ENCODE data around the gene RFTN2. TPM values are rescaled to one million over a fixed set of nuclear protein-coding genes. Genes with fewer than 3 reads are reported as not detected.

RFTN2 gene
- total RNA-seq, 1 donor, result 14.5 TPM

DNA sequence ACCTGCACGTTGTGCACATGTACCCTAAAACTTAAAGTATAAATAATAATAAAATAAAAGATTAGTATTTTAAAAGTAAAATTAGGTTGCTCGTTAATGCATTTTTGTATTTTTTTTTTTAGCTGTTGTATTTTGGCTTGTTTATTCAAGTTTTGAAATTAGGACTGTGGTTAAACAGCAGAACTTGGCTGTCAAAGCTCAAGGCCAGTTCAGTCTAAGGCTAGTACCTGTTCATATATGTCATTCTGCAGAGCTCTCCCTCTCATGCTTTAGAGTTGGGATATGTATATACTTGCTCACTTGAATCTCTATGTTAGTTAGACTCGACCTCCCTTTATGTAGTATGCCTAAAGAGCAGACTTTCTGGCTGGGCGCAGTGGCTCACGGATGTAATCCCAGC is 126.8 kb downstream of the RFTN2 start:
- no peaks in the 10 kb centered on the region for H3K4me1 ChIP-seq (ENCODE audit: insufficient read depth, low read length)
- H3K36me3 ChIP-seq (ENCODE audit: insufficient read depth, low read length), result peaks cover 31% of the 10 kb centered on the region
- H3K4me2 ChIP-seq (ENCODE audit: insufficient read depth, low read length), result no peak overlapping the region
- no peaks in the 10 kb centered on the region for H3K27me3 ChIP-seq (ENCODE audit: insufficient read depth, low read length)
- no peak for DNase-seq (ENCODE audit: insufficient read length, low spot score, missing footprints)
- H3K79me2 ChIP-seq (ENCODE audit: insufficient read depth, low read length), result peaks cover 22% of the 10 kb centered on the region
- H3K9me3 ChIP-seq (ENCODE audit: low read depth, low read length), result no peaks in the 10 kb centered on the region
- no peak overlapping the region for H2AFZ ChIP-seq (ENCODE audit: low read length)
- H3K27ac ChIP-seq (ENCODE audit: low read depth, low read length), result no peak overlapping the region
- TF ChIP-seq, protein P1, sequence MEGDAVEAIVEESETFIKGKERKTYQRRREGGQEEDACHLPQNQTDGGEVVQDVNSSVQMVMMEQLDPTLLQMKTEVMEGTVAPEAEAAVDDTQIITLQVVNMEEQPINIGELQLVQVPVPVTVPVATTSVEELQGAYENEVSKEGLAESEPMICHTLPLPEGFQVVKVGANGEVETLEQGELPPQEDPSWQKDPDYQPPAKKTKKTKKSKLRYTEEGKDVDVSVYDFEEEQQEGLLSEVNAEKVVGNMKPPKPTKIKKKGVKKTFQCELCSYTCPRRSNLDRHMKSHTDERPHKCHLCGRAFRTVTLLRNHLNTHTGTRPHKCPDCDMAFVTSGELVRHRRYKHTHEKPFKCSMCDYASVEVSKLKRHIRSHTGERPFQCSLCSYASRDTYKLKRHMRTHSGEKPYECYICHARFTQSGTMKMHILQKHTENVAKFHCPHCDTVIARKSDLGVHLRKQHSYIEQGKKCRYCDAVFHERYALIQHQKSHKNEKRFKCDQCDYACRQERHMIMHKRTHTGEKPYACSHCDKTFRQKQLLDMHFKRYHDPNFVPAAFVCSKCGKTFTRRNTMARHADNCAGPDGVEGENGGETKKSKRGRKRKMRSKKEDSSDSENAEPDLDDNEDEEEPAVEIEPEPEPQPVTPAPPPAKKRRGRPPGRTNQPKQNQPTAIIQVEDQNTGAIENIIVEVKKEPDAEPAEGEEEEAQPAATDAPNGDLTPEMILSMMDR (IDR thresholded peaks at IDR 0.05; ENCODE audit: extremely low read depth, low read depth, low read length), result no peak
- H3K4me3 ChIP-seq (ENCODE audit: insufficient read depth, low read length), result no peak overlapping the region
- no peaks in the 10 kb centered on the region for H4K20me1 ChIP-seq (ENCODE audit: insufficient read depth, low read length)

DNA sequence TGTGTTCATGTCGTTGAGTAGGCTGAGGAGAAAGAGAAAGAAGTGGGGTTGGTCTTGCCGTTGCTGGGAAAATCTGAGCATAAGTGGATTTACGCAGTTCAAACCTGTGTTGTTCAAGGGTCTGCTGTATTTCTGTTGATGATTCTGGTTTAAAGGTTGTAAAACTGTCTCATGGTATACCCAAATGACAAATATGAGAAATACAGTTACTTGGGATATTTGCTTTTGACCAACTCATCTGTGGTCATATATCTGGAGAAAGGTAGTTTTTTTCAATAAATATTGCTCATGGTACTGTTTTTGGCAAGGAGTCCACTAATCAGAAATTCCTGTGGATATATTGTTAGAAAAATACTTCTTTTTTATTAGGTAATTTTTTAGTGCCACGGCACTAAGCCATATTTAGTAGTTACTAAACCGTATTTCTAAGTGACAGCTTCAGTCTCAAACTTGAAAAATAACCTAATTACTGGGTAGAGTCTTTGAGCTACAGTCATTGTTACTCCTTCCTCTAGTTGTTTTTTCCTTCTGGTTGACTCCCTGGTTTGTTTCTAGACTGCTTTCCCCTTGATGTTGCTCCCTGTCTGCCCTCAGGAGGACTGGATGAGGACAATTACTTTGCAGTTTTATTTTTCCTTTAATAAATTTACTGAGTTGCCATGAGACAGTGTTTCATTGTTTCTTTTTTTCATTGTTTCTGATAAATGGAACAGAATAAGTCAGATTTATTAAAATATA is 128.1 kb downstream of the RFTN2 start:
- Histone ChIP-seq H3K4me2 (ENCODE audit: insufficient read depth, low read length) (no peak overlapping the region), H2AFZ (ENCODE audit: low read length) (no peak overlapping the region), H3K4me1 (ENCODE audit: insufficient read depth, low read length) (no peaks in the 10 kb centered on the region), H4K20me1 (ENCODE audit: insufficient read depth, low read length) (no peaks in the 10 kb centered on the region), H3K36me3 (ENCODE audit: insufficient read depth, low read length) (peaks cover 33% of the 10 kb centered on the region), H3K27me3 (ENCODE audit: insufficient read depth, low read length) (no peaks in the 10 kb centered on the region), H3K27ac (ENCODE audit: low read depth, low read length) (no peak overlapping the region), H3K4me3 (ENCODE audit: insufficient read depth, low read length) (no peak overlapping the region), H3K79me2 (ENCODE audit: insufficient read depth, low read length) (peaks cover 29% of the 10 kb centered on the region), H3K9me3 (ENCODE audit: low read depth, low read length) (no peaks in the 10 kb centered on the region)
- TF ChIP-seq, protein P1 (IDR thresholded peaks at IDR 0.05; ENCODE audit: extremely low read depth, low read depth, low read length), result no peak
- DNase-seq (ENCODE audit: insufficient read length, low spot score, missing footprints), result no peak

DNA sequence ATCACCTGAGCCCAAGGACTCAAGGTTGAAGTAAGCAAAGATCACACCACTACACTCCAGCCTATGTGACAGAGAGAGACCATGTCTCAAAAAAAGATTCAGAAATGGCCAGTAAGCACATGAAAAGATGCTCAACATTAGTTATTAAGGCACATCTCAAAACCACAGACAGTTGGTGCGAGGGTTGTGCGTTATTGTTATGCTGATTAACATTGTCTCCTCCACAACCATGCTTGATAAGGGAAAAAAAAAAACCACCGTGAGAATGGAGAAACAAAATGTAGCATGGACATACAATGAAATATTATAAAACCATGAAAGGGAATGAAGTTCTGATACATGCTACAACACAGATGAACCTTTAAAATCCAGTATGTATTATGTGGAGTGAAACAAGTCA is 132.2 kb downstream of the RFTN2 start:
- H3K36me3 ChIP-seq (ENCODE audit: insufficient read depth, low read length), result peaks cover 37% of the 10 kb centered on the region

DNA sequence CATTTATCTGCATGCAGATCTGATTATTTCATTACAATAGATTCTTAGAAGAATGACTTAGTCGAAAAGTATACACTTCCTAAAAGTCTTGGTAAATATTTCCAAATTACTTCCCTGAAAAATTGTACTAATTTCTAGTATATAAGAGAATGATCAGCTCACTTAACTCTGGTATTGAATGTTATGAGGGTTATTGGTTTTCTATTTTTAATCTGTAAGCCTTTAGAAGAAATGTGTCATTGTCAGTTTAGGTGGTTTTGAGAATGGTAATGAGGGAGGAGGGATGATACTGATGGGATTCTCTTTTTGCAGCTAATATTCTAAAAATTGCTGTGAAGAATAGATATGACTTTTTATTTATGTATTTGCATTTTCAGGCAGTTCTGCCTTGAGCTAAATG is 135.7 kb downstream of the RFTN2 start:
- H3K4me2 ChIP-seq (ENCODE audit: insufficient read depth, low read length), result no peak overlapping the region
- no peak overlapping the region for H2AFZ ChIP-seq (ENCODE audit: low read length)
- H3K27ac ChIP-seq (ENCODE audit: low read depth, low read length), result no peak overlapping the region
- H3K79me2 ChIP-seq (ENCODE audit: insufficient read depth, low read length), result peaks cover 65% of the 10 kb centered on the region
- DNase-seq (ENCODE audit: insufficient read length, low spot score, missing footprints), result no peak
- H3K4me3 ChIP-seq (ENCODE audit: insufficient read depth, low read length), result no peak overlapping the region
- H4K20me1 ChIP-seq (ENCODE audit: insufficient read depth, low read length), result peaks cover 6% of the 10 kb centered on the region
- no peaks in the 10 kb centered on the region for H3K4me1 ChIP-seq (ENCODE audit: insufficient read depth, low read length)
- TF ChIP-seq, protein P1 (IDR thresholded peaks at IDR 0.05; ENCODE audit: extremely low read depth, low read depth, low read length), result no peak
- H3K27me3 ChIP-seq (ENCODE audit: insufficient read depth, low read length), result no peaks in the 10 kb centered on the region
- H3K9me3 ChIP-seq (ENCODE audit: low read depth, low read length), result no peaks in the 10 kb centered on the region
- peaks cover 53% of the 10 kb centered on the region for H3K36me3 ChIP-seq (ENCODE audit: insufficient read depth, low read length)

More for the DNA sequence above, 132.2 kb downstream of the RFTN2 start:
- TF ChIP-seq, protein P1 (IDR thresholded peaks at IDR 0.05; ENCODE audit: extremely low read depth, low read depth, low read length), result no peak
- no peak overlapping the region for H2AFZ ChIP-seq (ENCODE audit: low read length)
- H3K4me1 ChIP-seq (ENCODE audit: insufficient read depth, low read length), result no peaks in the 10 kb centered on the region
- no peak for DNase-seq (ENCODE audit: insufficient read length, low spot score, missing footprints)
- H3K9me3 ChIP-seq (ENCODE audit: low read depth, low read length), result no peaks in the 10 kb centered on the region
- no peak overlapping the region for H3K27ac ChIP-seq (ENCODE audit: low read depth, low read length)
- H3K4me2 ChIP-seq (ENCODE audit: insufficient read depth, low read length), result no peak overlapping the region
- H3K27me3 ChIP-seq (ENCODE audit: insufficient read depth, low read length), result no peaks in the 10 kb centered on the region
- no peaks in the 10 kb centered on the region for H4K20me1 ChIP-seq (ENCODE audit: insufficient read depth, low read length)
- H3K79me2 ChIP-seq (ENCODE audit: insufficient read depth, low read length), result peaks cover 56% of the 10 kb centered on the region
- no peak overlapping the region for H3K4me3 ChIP-seq (ENCODE audit: insufficient read depth, low read length)

Measured in osteoblast (primary cell).